SK-N-SH treated with all-trans-retinoic acid at 6 μM for 48 hours (cell line): Measurements from ENCODE around the gene ARHGEF10L.

Source experiments
- ATAC-seq: fragments of 200-7000 bp; cut with Tn5 transposase; 3 replicates; pipeline ENCODE4 v1.9.1; 2020; ENCODE audit warnings: mild to moderate bottlenecking, moderate library complexity
- BACH2 ChIP-seq: fragments of 250-450 bp; sonication (Bioruptor Pico); IDR thresholded peaks from 2 replicates; pipeline ENCODE4 v1.9.0; 2021; ENCODE audit warnings: mild to moderate bottlenecking, borderline replicate concordance
- CSDC2 ChIP-seq: fragments of 250-450 bp; sonication (Bioruptor Pico); IDR thresholded peaks from 2 replicates; pipeline ENCODE4 v1.5.0; 2020; ENCODE audit warnings: mild to moderate bottlenecking, moderate library complexity
- ESRRG ChIP-seq: fragments of 250-450 bp; sonication (Bioruptor Pico); IDR thresholded peaks from 2 replicates; pipeline ENCODE4 v1.6.1; 2021; ENCODE audit warnings: mild to moderate bottlenecking
- ISL1 ChIP-seq: fragments of 250-450 bp; sonication (Bioruptor Pico); IDR thresholded peaks from 2 replicates; pipeline ENCODE4 v2.1.2; 2022; ENCODE audit warnings: mild to moderate bottlenecking, moderate library complexity
- PPARA ChIP-seq: fragments of 250-450 bp; sonication (Bioruptor Pico); IDR thresholded peaks from 2 replicates; pipeline ENCODE4 v1.5.0; 2020; ENCODE audit warnings: mild to moderate bottlenecking, borderline replicate concordance
- RARB ChIP-seq: fragments of 250-450 bp; sonication (Bioruptor Pico); IDR thresholded peaks from 2 replicates; pipeline ENCODE4 v1.8.0; 2021; ENCODE audit warnings: mild to moderate bottlenecking, moderate library complexity
- SNAI2 ChIP-seq: fragments of 250-450 bp; sonication (Bioruptor Pico); IDR thresholded peaks from 2 replicates; pipeline ENCODE4 v1.5.0; 2020; ENCODE audit warnings: mild to moderate bottlenecking, moderate library complexity
- TCF4 ChIP-seq: fragments of 250-450 bp; sonication (Bioruptor Pico); IDR thresholded peaks from 2 replicates; pipeline ENCODE4 v1.8.0; 2021; ENCODE audit warnings: mild to moderate bottlenecking, moderate library complexity, borderline replicate concordance
- TOX ChIP-seq: fragments of 250-450 bp; sonication (Bioruptor Pico); IDR thresholded peaks from 2 replicates; pipeline ENCODE4 v1.8.0; 2021; ENCODE audit warnings: mild to moderate bottlenecking, moderate library complexity, borderline replicate concordance
- ZC3H10 ChIP-seq: fragments of 250-450 bp; sonication (Bioruptor Pico); IDR thresholded peaks from 2 replicates; pipeline ENCODE4 v1.5.1; 2021; ENCODE audit warnings: mild to moderate bottlenecking, moderate library complexity
- ZFP3 ChIP-seq: fragments of 250-450 bp; sonication (Bioruptor Pico); IDR thresholded peaks from 2 replicates; pipeline ENCODE4 v1.5.0; 2020; ENCODE audit warnings: mild to moderate bottlenecking, moderate library complexity
- ZFP30 ChIP-seq: fragments of 450-650 bp; formaldehyde crosslinking; IDR thresholded peaks from 2 replicates; pipeline ENCODE4 v1.5.0; 2022; ENCODE audit warnings: mild to moderate bottlenecking, moderate library complexity
- ZNF70 ChIP-seq: fragments of 450-650 bp; formaldehyde crosslinking; IDR thresholded peaks from 2 replicates; pipeline ENCODE4 v1.5.0; 2020; ENCODE audit warnings: mild to moderate bottlenecking, moderate library complexity
- ZNF8 ChIP-seq: fragments of 450-650 bp; formaldehyde crosslinking; IDR thresholded peaks from 2 replicates; pipeline ENCODE4 v1.5.0; 2020; ENCODE audit warnings: mild to moderate bottlenecking, moderate library complexity
- TF ChIP-seq, protein P1 (sequence below): fragments of 250-450 bp; sonication (Bioruptor Pico); IDR thresholded peaks from 2 replicates; pipeline ENCODE4 v1.5.1; 2020; ENCODE audit warnings: low read depth, mild to moderate bottlenecking, moderate library complexity
- TF ChIP-seq, protein P2 (sequence below): fragments of 250-450 bp; sonication (Bioruptor Pico); IDR thresholded peaks from 2 replicates; pipeline ENCODE4 v1.5.1; 2021; ENCODE audit warnings: mild to moderate bottlenecking, moderate library complexity
- TF ChIP-seq, protein P3 (sequence below): fragments of 250-450 bp; sonication (Bioruptor Pico); IDR thresholded peaks from 2 replicates; pipeline ENCODE4 v1.8.0; 2021; ENCODE audit warnings: low read depth, mild to moderate bottlenecking, moderate library complexity, borderline replicate concordance
- TF ChIP-seq, protein P4 (sequence below): fragments of 250-450 bp; sonication (Bioruptor Pico); IDR thresholded peaks from 2 replicates; pipeline ENCODE4 v1.5.0; 2020; ENCODE audit warnings: mild to moderate bottlenecking, moderate library complexity
- TF ChIP-seq, protein P5 (sequence below): fragments of 250-450 bp; sonication (Bioruptor Pico); IDR thresholded peaks from 2 replicates; pipeline ENCODE4 v1.8.0; 2020; ENCODE audit warnings: mild to moderate bottlenecking, moderate library complexity, borderline replicate concordance

ARHGEF10L gene

DNA sequence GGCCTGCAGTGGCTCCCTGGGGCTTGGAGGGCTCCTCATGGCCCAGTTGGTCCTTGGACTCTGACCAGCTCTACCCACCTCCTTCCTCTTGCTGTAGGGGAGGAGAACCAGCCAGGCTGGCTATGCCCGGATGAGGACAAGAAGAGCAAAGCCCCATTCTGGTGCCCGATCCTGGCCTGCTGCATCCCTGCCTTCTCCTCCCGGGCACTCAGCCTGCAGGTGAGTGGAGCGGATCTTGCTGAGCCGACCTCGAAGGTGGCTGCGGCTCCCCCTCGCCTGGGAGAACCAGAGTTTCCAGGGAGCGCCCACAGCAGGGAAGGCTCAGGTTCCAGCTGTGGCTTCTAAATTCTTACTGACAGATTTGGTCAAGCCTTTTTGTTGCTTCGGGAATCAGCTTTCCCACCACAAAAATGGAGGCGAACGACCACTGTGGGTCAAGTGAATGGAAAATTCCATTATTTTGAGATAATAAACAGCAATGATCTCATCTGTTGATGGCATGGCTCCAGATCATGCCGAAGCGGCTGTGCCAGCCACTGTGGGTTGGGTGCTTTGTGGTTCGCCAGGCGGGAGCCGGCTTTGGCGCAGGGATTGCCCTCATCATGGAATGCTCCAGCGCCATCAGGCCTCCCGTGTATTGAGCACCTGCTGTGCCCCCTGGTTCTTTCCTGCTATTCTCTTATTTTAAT is 109.1 kb downstream of the ARHGEF10L start (continued):
- TF ChIP-seq, protein P1, sequence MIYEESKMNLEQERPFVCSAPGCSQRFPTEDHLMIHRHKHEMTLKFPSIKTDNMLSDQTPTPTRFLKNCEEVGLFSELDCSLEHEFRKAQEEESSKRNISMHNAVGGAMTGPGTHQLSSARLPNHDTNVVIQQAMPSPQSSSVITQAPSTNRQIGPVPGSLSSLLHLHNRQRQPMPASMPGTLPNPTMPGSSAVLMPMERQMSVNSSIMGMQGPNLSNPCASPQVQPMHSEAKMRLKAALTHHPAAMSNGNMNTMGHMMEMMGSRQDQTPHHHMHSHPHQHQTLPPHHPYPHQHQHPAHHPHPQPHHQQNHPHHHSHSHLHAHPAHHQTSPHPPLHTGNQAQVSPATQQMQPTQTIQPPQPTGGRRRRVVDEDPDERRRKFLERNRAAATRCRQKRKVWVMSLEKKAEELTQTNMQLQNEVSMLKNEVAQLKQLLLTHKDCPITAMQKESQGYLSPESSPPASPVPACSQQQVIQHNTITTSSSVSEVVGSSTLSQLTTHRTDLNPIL (CRISPR knock-in tag) = no peak
- TF ChIP-seq ZC3H10 (CRISPR knock-in tag) (no peak), SNAI2 (CRISPR knock-in tag) (no peak), ESRRG (CRISPR knock-in tag) (no peak), PPARA (CRISPR knock-in tag) (no peak), ZFP3 (no peak), TOX (CRISPR knock-in tag) (no peak), RARB (CRISPR knock-in tag) (no peak)
- TF ChIP-seq, protein P2, sequence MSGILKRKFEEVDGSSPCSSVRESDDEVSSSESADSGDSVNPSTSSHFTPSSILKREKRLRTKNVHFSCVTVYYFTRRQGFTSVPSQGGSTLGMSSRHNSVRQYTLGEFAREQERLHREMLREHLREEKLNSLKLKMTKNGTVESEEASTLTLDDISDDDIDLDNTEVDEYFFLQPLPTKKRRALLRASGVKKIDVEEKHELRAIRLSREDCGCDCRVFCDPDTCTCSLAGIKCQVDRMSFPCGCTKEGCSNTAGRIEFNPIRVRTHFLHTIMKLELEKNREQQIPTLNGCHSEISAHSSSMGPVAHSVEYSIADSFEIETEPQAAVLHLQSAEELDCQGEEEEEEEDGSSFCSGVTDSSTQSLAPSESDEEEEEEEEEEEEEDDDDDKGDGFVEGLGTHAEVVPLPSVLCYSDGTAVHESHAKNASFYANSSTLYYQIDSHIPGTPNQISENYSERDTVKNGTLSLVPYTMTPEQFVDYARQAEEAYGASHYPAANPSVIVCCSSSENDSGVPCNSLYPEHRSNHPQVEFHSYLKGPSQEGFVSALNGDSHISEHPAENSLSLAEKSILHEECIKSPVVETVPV = no peak

DNA sequence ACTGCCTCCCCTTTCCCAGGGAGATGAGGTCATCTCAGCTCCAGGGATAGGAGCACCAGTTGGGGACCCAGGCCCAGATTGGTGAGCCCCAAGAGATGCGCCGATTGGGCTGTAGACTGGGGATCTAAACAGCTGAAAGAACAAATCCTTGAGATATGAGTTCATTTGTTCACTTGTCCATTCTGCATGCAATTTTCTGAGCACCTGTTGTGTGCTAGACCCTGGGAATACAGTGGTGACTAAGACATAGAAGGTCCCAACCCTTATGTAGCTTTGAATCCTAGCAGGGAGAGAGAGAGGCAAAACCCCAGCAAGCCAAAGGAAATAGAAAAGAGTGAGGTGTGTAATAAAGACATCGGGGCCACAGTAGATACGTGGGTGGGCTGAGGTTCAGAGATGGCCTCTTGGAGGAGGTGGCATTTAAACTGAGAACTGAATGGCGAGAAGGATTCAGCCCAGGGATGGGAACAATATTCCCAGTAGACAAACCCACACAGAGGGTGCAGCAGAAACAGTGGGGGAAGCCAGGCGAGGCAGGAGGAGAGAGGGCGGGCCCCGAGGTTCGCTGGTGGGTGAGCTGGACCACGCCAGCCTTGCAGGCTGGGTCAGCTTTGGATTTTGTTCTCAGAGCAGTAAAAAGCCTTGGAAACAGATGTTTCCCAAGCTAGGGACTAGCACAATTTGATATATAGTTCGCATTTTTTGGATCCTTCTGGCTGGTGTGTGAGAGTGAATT is 110.0 kb downstream of the ARHGEF10L start:
- ATAC-seq = no peak
- TF ChIP-seq CSDC2 (CRISPR knock-in tag) (no peak), ISL1 (no peak), TCF4 (CRISPR knock-in tag) (no peak), ESRRG (CRISPR knock-in tag) (no peak), ZFP30 (CRISPR knock-in tag) (no peak), ZNF70 (CRISPR knock-in tag) (no peak), BACH2 (CRISPR knock-in tag) (no peak), SNAI2 (CRISPR knock-in tag) (no peak), ZNF8 (CRISPR knock-in tag) (no peak), PPARA (CRISPR knock-in tag) (no peak), ZFP3 (no peak)
- TF ChIP-seq, protein P1 (CRISPR knock-in tag) = no peak
- TF ChIP-seq, protein P3, sequence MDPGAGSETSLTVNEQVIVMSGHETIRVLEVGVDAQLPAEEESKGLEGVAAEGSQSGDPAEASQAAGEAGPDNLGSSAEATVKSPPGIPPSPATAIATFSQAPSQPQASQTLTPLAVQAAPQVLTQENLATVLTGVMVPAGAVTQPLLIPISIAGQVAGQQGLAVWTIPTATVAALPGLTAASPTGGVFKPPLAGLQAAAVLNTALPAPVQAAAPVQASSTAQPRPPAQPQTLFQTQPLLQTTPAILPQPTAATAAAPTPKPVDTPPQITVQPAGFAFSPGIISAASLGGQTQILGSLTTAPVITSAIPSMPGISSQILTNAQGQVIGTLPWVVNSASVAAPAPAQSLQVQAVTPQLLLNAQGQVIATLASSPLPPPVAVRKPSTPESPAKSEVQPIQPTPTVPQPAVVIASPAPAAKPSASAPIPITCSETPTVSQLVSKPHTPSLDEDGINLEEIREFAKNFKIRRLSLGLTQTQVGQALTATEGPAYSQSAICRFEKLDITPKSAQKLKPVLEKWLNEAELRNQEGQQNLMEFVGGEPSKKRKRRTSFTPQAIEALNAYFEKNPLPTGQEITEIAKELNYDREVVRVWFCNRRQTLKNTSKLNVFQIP (CRISPR knock-in tag) = no peak
- TF ChIP-seq, protein P4, sequence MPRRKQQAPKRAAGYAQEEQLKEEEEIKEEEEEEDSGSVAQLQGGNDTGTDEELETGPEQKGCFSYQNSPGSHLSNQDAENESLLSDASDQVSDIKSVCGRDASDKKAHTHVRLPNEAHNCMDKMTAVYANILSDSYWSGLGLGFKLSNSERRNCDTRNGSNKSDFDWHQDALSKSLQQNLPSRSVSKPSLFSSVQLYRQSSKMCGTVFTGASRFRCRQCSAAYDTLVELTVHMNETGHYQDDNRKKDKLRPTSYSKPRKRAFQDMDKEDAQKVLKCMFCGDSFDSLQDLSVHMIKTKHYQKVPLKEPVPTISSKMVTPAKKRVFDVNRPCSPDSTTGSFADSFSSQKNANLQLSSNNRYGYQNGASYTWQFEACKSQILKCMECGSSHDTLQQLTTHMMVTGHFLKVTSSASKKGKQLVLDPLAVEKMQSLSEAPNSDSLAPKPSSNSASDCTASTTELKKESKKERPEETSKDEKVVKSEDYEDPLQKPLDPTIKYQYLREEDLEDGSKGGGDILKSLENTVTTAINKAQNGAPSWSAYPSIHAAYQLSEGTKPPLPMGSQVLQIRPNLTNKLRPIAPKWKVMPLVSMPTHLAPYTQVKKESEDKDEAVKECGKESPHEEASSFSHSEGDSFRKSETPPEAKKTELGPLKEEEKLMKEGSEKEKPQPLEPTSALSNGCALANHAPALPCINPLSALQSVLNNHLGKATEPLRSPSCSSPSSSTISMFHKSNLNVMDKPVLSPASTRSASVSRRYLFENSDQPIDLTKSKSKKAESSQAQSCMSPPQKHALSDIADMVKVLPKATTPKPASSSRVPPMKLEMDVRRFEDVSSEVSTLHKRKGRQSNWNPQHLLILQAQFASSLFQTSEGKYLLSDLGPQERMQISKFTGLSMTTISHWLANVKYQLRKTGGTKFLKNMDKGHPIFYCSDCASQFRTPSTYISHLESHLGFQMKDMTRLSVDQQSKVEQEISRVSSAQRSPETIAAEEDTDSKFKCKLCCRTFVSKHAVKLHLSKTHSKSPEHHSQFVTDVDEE (CRISPR knock-in tag) = no peak
- TF ChIP-seq, protein P5, sequence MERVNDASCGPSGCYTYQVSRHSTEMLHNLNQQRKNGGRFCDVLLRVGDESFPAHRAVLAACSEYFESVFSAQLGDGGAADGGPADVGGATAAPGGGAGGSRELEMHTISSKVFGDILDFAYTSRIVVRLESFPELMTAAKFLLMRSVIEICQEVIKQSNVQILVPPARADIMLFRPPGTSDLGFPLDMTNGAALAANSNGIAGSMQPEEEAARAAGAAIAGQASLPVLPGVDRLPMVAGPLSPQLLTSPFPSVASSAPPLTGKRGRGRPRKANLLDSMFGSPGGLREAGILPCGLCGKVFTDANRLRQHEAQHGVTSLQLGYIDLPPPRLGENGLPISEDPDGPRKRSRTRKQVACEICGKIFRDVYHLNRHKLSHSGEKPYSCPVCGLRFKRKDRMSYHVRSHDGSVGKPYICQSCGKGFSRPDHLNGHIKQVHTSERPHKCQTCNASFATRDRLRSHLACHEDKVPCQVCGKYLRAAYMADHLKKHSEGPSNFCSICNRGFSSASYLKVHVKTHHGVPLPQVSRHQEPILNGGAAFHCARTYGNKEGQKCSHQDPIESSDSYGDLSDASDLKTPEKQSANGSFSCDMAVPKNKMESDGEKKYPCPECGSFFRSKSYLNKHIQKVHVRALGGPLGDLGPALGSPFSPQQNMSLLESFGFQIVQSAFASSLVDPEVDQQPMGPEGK (CRISPR knock-in tag) = no peak
